Hematopoietic multipotent progenitor cell treated with erythropoietin and hydrocortisone succinate and interleukin-3 and kit ligand, for 8 days (in vitro differentiated cells): ENCODE measurements around the gene BMAL2.

ENCODE experiments used
- DNase-seq: peaks from one replicate; pipeline ENCODE4 v3.0.0-alpha.2; 2015

Gene BMAL2, protein sequence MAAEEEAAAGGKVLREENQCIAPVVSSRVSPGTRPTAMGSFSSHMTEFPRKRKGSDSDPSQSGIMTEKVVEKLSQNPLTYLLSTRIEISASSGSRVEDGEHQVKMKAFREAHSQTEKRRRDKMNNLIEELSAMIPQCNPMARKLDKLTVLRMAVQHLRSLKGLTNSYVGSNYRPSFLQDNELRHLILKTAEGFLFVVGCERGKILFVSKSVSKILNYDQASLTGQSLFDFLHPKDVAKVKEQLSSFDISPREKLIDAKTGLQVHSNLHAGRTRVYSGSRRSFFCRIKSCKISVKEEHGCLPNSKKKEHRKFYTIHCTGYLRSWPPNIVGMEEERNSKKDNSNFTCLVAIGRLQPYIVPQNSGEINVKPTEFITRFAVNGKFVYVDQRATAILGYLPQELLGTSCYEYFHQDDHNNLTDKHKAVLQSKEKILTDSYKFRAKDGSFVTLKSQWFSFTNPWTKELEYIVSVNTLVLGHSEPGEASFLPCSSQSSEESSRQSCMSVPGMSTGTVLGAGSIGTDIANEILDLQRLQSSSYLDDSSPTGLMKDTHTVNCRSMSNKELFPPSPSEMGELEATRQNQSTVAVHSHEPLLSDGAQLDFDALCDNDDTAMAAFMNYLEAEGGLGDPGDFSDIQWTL

GRCh38 chr12:27332714-27333402 is at the start of gene BMAL2:
Gene BMAL2, plus strand, starts transcription at chr12:27332836. Its CDS starts 237 bp downstream, at chr12:27333073.
- DNase-seq, result peak; percentile 37

GRCh38 chr12:27284021-27284420 is 48.6 kb upstream of the BMAL2 start:
- no peak for DNase-seq

GRCh38 chr12:27284751-27285150 is 47.9 kb upstream of the BMAL2 start:
- DNase-seq, result no peak

GRCh38 chr12:27285403-27285802 is 47.2 kb upstream of the BMAL2 start:
- no peak for DNase-seq

DNA sequence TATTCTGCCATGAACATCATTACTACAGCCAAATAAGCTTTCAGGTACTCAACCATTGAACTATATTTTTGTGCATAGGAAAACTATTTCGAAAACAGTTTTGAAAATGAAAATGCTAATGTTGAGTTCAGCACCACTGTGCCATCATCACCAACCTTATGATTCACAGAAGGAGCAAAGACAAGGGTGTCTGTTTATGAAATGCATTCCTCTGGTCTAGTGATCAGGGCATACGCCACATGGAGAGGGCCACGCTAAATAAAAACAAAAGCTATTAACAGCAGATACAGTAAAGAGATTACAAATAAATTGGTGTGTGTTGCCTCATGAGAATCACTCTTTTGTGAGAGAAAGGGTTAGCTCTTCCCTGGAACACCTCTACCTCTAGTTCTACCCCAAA is 43.2 kb upstream of the BMAL2 start:
- no peak for DNase-seq

DNA sequence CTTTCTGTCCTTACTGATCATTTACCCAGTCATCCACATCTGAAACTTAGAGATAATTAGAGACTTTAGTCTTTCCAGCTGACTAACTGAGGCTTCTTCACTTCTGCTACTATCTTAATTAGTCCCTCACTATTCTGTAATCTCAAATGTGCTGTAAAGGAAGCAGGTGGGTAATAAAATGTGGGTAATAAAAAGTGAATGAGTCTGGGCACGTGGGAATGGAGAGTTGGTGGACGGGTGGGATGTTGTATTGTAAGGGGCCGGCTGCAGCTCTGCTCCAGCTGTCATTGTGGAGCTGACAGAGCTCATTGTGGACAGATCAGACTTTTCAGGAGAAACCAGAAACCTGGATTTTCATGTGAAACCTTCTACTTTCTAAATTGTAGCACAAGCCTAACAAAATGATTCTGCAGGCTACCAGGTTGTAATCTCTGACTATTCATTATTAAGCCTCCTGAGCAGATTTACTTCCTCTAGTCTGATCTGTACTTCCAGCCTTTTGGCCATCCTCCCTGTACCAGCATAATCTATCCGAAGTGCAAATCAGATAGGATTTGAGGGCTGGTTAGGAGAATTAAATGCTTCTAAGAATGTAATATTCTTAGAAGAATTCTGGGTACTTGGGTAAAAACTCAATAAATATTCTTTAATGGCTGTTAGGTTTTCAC is 42.0 kb upstream of the BMAL2 start:
- no peak for DNase-seq

DNA sequence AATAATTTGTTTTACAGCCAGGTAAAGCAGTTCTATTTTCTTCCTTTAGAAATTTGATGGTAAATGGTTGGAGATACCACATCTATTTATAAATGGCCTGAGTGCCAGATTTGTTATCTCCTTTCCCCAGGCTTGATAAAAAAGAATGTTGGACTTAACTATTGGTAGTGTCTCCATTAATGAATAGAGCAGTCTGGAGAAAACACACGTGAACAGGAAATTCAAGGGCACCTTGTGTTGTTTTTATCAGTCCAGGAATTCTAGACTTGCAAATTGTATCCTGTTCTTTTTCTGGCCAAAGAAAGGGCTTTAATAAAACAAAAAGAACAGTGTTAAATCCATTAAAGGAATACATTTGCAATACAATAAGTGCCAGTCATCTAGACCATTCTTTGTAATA is 40.8 kb upstream of the BMAL2 start:
- no peak for DNase-seq

DNA sequence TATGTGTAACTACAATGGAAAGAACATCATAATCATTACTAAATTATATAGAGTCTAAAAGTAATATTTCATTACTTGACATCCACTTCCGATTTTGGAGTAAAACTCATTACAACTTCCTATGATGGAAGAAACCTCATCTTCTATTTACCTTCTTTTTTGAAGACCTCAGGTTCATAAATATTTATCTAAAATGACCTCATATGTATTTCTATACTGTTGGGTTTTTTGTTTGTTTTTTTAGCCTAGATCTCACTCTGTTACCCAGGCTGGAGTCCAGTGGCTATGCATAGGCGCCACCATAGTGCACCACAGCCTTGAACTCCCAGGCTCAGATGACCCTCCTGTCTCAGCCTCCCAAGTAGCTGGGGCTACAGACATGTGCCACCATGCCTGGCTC is 39.9 kb upstream of the BMAL2 start:
- DNase-seq, result no peak

- no peak for DNase-seq
These were observed 39.2 kb upstream of the BMAL2 start for GRCh38 chr12:27293463-27293862.

- DNase-seq, result no peak
These were observed 36.0 kb upstream of the BMAL2 start for GRCh38 chr12:27296674-27297073.

GRCh38 chr12:27297566-27297965 is 35.1 kb upstream of the BMAL2 start:
- no peak for DNase-seq

GRCh38 chr12:27299102-27299501 is 33.5 kb upstream of the BMAL2 start:
- DNase-seq, result no peak

DNA sequence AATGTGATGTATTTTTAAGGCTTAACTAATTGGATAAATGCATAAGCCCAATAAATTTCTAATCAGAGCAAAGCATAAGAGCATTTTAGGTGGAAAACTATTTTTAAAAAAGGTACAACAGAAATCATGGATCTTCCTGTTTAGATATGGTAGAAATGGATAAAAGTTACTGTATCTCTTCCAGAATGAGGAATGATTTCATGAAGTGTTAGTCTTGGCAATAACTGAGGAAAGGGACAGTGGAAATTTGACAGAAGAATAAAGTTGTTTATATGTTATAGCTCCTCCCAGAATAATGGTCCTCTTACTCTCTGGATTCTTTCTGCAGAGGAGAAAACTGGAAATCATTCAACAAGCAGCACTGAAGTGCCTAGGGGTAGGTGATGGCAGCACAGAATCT is 32.4 kb upstream of the BMAL2 start:
- DNase-seq, result no peak

DNA sequence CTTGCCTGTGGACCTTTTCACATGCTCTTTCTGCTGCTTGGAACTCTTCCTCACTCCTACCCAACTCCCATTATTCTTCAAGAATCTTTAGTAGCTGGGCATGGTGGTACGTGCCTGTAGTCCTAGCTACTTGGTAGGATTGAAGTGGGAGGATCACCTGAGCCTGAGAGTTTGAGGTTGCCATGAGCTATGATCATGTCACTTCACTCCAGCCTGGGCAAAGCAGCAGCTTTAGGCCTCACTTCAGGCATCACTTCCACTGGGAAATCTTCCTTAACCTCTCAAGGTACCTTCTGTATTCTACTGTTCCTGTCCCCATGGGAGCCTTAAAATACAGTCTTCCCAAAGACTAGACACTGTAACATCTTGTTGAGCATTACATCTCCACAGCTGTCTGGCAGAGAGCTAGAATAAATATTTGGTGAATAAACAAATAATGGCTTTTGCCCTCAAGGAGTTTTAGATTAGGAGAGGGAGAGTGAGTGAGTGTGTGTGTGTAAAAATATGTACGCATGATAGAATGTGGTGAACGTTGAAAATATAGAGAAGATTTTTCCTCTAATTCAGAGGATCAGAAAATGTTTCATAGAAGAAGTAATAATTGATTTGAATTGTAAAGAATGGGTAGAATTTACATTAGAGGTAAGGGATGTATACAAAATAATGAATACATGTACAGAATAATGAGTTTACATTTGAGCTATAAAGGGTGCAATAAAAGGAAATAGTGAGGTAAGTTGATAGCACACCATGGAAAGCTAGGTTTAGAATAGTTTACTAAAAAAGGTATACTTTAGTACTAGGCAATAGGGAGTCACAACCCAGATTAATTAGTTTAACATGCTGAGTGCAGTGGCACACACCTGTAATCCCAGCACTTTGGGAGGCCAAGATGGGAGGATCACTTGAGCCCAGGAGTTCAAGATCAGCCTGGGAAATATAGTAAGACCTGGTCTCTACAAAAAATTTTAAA is 29.2 kb upstream of the BMAL2 start:
- no peak for DNase-seq

DNA sequence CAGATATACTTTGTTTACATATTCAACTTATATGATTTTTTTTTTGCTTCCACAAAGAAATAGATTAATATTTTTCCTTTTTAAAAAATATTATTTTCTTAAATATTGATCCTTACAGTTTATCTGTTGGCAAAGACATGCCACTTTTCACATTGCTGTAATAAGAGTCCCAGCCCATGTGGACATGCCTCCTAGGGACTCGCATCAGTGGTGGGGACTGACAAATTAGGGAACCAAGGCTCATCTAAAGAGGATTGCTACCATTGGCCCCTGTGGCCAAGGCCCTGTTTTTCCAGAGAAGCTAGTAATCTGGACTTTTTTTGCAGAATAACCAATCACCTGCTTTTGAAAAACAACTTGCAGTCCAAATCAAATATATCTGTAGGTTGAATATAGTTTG is 27.8 kb upstream of the BMAL2 start:
- DNase-seq, result no peak

- peak; percentile 57 for DNase-seq
These were observed 26.8 kb upstream of the BMAL2 start for GRCh38 chr12:27305673-27306456.

- no peak for DNase-seq
These were observed 23.2 kb upstream of the BMAL2 start for GRCh38 chr12:27309293-27309994.

- DNase-seq, result no peak
These were observed 22.7 kb upstream of the BMAL2 start for GRCh38 chr12:27309995-27310315.

DNA sequence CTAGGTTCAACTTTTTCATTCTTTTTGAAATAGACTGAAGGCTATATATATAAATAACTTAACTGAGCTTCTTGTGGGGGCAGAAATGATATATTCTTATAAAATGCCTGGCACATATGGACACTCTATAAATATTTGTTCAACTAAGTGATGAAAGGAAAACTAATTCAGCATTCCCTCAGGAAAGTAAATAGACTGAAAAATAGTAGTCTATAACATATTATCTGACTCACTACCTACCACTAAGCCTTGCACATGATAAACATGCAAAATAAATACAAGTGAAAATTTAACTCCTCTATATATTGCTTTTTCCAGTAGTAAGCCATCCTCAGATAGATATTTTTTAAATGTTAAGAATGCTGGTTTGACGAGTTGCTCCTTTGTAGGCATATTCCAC is 15.7 kb upstream of the BMAL2 start:
- DNase-seq, result no peak

DNA sequence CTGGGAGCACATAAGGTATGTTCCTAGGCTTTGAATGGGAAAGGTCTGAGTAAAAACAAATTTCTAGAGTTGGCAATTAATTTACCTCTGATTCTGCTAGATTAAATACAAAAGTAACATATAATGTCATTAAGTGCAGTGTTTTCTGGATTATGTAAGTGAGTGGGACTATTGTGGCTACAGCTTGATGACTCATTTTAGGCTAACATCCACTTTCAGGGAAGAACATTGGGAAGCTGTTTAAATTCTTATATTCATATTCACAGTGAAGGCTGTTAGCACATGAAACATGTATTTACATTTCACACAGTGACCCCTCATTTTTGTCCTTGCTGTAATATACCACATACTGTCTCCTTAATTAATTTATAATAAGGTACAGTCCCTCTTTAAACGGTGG is 13.2 kb upstream of the BMAL2 start:
- no peak for DNase-seq

DNA sequence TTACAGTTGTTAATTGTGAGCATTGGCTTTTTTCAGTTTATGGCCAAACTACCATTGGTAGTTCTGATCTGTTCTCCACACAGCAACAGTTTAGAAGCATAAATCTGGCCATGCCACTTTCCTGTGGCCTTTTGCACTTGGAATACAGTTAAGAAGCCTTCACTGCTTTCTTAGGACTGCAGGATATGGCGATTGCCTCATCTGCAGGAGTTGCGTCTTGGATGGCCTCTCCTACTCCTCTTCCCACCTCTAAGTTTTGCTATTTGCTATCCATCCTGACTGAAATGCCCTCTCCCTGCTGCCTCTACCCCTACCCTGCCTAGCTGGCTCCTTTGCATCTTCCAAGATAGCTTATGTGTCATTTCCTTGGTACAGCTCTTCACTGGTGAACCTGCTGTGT is 12.8 kb upstream of the BMAL2 start:
- DNase-seq, result no peak
